AG08395 (cell line): ENCODE data around the gene NEURL1.

ENCODE experiments used
- DNase-seq: peaks from one replicate; pipeline ENCODE4 v3.0.0; 2012; ENCODE audit warnings: mixed read lengths, low spot score

The NEURL1 gene

GRCh38 chr10:103493362-103493915, at the start of gene NEURL1:
TSS of gene NEURL1 (plus strand) at chr10:103493705. CDS start at chr10:103494388, 683 bp downstream.
- DNase-seq: no peak

GRCh38 chr10:103444478-103444877, 49.0 kb upstream of the NEURL1 start:
- DNase-seq: no peak

- no peak for DNase-seq
Observed at GRCh38 chr10:103445366-103445765, 48.1 kb upstream of the NEURL1 start.

GRCh38 chr10:103445767-103446567, 47.5 kb upstream of the NEURL1 start:
- DNase-seq: peak; percentile 82

GRCh38 chr10:103447187-103447586, 46.3 kb upstream of the NEURL1 start:
- no peak for DNase-seq

- DNase-seq: peak; percentile 92
Observed at GRCh38 chr10:103448746-103449145, 44.8 kb upstream of the NEURL1 start.

GRCh38 chr10:103449208-103450144, 44.0 kb upstream of the NEURL1 start:
- no peak for DNase-seq

GRCh38 chr10:103450201-103450695, 43.3 kb upstream of the NEURL1 start:
- no peak for DNase-seq

- peak; percentile 85 for DNase-seq
Observed at GRCh38 chr10:103451091-103451813, 42.3 kb upstream of the NEURL1 start.

GRCh38 chr10:103451831-103452505, 41.5 kb upstream of the NEURL1 start, which contains the start of gene CALHM2:
TSS of gene CALHM2 (minus strand) at chr10:103452370. CDS start at chr10:103449941, 2,429 bp downstream.
- DNase-seq: peak; percentile 81

GRCh38 chr10:103452506-103453230, 40.8 kb upstream of the NEURL1 start:
- peak; percentile 28 for DNase-seq

GRCh38 chr10:103454026-103454425, 39.5 kb upstream of the NEURL1 start:
- DNase-seq: no peak

GRCh38 chr10:103455235-103455634, 38.3 kb upstream of the NEURL1 start:
- no peak for DNase-seq

- DNase-seq: no peak
Observed at GRCh38 chr10:103456074-103456660, 37.3 kb upstream of the NEURL1 start.

GRCh38 chr10:103457176-103457712, 36.3 kb upstream of the NEURL1 start:
- DNase-seq: no peak

- DNase-seq: no peak
Observed at GRCh38 chr10:103457896-103458583, 35.5 kb upstream of the NEURL1 start.

GRCh38 chr10:103458720-103459119, 34.8 kb upstream of the NEURL1 start, which contains the start of gene CALHM1:
TSS of gene CALHM1 (minus strand) at chr10:103458900. CDS start at chr10:103458751, 149 bp downstream.
- DNase-seq: no peak

- no peak for DNase-seq
Observed at GRCh38 chr10:103459615-103460014, 33.9 kb upstream of the NEURL1 start.

- no peak for DNase-seq
Observed at GRCh38 chr10:103463499-103463898, 30.0 kb upstream of the NEURL1 start.
